Femur (tissue), 1 donor: Measurements from ENCODE around the gene ZNF460.

Source experiments
- DNase-seq: peaks from one replicate; pipeline ENCODE4 v3.0.0-alpha.2; 2017

Gene ZNF460

DNA sequence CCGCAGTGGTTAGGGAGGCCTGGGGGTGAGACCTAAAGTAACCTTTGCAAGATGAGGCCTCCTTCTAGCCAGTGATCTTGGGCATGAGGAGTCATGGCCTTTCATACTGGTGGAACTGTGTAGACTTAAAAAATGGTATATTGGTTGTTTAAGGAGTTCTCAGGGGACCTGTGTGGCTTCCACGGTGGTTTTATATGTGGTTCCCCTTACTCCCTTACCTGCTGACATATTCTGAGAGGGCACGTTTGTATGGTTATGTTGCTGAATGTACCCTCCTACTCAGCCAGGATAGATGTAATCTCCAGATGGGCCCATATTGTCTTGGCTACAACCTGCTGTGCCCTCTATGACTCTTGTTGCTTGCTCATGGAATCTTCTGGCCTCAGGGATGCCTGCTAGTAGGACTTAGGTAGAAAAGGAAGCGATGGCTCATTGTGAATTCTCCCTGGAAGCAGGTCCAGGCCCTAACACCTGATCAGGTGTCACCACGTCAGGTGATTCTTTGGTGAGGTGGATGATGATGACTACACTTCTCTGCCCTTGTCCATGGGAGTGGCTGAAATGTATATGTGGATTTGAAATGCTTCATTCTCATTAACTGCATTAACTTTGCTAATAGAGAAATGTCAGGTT lies 1.8 kb downstream of the ZNF460 start:
- DNase-seq, result no peak

DNA sequence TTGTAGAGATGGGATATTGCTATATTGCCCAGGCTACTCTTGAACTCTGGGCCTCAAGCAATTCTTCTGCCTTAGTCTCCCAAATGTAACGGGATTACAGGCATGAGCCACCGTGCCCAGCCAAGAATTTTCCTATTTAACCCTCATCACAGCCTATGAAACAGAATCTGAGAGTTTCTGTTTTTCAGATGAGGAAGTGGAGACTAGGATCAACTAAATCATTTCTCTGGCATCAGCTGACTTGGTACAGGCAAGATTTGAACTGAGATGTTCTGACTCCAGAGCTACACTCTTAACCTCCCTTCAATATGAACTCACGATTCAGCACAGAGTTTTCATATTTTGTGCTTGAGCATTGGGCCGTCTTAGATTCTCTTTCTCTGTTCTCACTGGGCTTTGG lies 8.1 kb downstream of the ZNF460 start:
- DNase-seq, result no peak

DNA sequence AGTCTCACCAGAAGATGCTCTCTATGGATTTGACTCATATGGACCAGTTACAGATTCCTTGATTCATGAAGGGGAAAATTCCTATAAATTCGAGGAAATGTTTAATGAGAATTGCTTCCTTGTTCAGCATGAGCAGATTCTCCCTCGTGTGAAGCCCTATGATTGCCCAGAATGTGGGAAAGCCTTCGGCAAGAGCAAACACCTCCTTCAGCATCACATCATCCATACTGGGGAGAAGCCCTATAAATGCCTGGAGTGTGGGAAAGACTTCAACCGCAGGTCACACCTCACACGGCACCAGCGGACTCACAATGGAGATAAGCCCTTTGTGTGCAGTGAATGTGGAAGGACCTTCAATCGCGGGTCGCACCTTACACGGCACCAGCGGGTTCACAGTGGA lies 10.7 kb downstream of the ZNF460 start:
- no peak for DNase-seq

DNA sequence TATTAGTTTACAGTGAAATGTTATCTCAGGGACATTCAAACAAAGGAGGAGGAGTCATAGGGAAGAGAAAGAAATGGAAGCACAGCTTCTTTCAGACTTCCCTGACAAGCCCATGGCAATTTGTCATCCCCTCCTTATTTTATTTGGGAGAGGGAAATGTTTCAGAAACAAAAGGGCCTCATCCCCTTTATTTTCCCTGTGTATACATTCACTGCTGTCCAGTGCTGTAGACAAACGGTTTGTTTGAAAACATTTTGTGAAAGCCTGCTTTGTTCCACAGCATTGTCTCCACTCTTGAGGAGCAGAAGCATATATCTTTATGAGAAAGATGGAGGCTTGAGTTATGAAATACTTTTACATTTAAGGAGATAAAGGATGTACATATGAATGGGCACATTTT lies 12.3 kb downstream of the ZNF460 start:
- DNase-seq, result no peak

DNA sequence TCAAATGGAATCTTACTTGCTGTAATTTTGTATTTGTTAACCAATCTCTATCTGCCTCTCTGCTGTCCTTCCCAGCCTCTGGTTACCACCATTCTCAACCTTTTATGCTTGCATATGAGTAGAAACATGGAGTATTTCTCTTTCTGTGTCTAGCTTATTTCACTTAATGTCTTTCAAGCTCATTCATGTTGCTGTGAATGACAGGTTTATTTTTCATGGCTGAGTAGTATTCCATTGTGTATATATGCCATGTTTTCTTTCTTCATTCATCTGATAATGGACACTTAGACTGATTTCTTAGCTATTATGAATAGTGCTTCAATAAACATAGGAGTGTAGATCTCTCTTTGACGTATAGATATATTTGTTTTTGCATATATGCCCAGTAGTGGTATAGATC lies 13.4 kb downstream of the ZNF460 start:
- no peak for DNase-seq

DNA sequence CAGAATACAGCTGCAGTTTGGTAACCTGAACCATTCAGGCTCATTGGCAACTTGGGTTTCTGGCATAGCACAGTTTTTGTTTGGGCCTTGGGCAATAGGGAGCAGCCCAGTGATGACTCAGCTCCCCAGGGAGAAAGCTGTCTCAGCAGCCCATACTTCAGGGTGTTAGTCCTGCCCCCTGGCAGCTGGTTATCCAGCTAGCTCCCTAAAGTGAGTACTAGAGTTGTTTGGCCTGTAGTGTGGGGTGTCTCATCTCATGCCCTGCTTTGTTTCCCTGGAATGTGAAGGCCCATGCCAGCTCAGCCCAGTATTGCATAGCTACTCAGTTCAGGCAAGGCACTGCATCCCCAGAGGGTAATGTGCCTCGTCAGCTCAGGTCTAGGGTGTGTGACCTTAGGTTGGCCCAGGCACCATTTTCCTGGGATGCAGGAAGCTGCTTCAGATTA lies 21.8 kb downstream of the ZNF460 start:
- DNase-seq, result no peak

DNA sequence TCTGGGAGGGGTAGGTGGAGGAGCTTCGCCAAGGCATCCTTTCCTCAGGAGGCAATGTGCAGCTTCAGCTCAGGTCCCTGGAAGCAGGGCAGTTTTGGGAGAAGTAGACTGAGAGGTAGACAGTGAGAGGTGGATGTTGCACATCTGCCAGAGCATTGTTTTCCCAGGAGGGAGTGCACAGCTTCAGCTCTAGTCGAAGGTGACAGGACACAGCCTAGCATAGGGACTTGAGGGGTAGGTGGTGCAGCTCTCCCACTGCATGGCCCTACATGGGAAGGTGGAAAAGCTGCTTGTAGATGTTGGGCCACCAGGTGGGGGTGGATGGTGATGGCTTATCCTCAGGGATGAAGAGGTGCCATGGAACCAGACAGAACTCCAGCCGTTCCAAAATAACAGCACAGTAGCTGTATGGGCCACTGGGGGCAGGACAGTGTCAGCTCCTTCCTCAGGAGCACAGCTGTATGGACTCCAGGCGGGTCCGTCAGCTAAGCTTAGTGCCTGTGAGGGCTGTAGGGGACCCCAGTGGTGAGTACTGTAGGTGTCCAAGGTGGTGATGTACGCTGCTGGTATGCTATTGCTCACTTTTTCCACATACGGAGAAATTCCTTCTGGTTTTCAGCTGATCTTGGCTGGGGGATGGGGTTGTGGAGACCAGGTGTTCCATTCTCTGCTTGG lies 22.6 kb downstream of the ZNF460 start:
- no peak for DNase-seq

DNA sequence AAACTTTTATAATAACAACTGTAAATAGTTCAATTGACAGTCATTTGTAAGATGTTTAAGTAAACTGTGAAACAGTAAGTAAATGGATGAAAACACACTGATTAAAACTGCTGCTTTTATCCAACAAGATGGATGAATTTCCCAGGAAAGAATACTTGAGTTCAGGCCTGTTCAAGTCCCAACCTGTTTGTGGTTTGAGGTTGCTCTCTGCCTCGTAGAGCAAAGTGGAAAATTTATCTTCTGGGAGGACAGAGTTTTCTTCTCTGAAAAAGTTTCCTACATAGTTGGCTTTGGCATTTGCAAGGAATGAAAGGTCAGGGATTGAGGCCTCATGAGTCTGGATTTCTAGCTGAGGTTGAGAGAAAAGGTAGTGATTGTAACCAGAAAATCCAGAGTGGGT lies 24.8 kb downstream of the ZNF460 start:
- no peak for DNase-seq

DNA sequence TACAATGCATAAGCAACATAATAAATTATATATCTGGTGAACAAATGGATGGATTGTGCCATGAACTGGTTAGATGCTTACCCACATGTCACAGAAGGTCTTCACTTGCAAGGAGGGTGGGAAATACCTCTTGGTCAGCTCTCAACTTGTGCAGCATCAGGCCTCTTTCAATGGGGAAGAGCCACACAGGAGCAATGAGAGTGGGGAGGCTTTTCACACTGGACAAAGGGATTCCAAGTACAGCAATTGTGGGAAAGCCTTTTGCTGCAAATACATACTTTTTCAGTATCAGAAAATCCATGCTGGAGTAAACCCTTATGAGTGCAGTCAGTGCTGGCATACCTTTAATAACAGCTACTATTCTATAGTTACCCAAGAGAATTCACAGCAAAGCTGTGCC lies 28.2 kb downstream of the ZNF460 start:
- DNase-seq, result no peak

DNA sequence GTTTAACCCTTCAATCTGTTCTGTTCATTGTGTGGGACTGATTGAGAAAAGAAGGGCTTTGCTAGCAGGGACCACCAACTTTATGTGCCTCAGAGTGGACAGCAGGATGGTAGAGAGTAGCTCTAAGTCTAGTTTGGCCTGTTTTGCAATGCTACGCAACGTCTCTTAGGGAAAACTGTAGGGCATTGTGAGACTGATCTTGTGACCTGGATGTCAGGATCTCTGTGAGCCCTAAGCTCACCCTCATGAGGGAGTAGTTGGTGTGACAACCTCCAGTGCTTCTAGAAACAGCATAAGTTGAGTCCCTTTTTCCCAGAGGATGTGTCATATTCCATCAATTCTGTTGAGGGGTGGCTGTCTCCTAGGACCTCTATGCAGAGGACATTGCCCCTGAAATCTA lies 30.5 kb downstream of the ZNF460 start:
- no peak for DNase-seq

DNA sequence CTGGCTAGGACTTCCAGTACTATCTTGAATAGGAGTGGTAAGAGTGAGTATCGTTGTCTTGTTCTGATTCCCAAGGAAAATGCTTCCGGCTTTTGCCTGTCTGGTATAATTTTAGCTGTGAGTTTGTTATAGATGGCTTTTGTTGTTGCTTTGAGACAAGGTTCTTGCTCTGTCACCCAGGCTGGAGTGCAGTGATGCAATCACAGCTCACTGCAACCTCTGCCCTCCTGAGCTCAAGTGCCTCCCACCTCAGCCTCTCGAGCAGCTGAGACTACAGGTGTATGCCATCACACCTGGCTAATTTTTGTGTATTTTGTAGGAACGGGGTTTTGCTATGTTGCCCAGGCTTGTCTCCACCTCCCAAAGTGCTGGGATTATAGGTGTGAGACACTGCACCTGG lies 33.9 kb downstream of the ZNF460 start:
- DNase-seq, result no peak

DNA sequence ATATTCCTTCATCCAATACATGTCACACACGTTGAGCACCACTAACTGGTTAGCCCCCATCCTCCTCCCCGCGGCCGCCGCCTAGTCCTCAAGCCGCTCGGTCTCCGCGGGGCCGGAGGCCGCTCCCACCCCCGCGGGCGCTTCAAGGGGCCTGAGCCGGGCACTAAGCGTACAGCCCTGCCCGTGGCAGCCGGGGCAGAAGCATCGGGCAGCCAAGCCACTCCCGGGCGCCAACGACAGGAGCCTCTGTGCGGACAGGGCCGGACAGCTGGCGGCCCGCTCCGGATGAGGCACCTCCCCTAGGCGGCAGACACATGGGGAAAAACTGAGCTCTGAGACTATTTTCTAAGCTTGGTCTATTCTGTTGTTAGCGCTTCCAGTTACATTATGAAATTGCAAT lies 37.2 kb downstream of the ZNF460 start:
- no peak for DNase-seq

DNA sequence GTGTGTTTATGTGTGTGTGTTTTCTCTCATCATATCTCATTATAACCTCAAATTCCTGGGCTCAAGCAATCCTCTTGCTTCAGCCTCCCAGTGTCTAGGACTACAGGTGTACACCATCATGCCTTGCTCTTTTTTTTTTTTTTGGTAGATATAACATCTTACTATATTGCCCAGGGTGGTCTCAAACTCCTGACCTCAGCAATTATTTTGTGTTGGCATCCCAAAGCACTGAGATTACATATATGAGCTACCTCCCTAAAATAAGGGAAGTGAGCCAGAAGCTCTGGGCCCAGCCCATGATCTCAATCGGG lies 39.5 kb downstream of the ZNF460 start:
- DNase-seq, result no peak

DNA sequence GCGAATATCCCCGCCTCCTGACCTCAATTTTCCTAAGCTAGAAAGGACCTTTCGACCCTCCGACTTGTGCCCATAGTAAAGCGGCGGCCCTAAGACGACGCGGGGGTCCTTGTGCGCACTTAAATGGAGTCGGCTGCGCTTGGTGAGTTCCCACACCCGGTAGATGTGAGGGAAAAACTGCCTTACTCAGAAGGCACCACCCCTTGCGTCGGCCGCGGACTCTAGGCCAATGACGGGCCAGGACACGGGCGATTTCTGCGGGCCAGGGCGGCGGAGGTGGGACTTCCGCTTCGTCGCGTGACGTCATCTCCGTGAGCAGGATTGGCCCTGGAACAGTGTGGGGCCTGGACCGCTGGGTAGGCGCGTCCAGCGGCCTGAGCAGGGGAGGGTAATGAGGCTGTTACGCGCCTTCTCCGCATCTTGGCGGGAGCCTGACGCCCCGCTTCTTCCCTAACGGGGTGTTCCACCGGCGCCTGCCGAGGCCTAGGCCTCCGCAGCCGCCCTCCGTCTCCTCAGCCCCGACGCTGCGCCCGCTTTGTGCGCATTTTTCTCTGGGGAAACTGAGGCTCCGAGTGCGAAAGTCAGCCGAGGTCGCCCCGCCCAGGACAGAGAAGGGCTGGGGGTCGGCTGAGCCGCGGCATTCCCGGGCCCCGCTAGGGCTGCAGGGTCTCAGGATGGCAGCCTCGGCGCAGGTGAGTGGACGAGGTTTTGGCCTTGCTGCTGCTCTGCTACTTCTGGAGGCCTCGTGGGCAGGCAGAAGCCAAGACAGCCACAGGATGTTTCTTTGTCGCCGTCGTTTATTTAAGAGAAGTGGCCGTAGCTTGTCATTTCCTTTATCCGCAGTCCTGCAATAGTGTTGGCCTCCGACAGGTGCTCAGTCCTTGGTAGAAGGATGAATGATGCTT lies 40.1 kb downstream of the ZNF460 start, which contains the start of gene ZNF543:
Gene ZNF543, plus strand, starts transcription at position 293 of the 905 bp plus-strand sequence. Its CDS starts 382 bp downstream, at position 675.
- peak; percentile 98 for DNase-seq

DNA sequence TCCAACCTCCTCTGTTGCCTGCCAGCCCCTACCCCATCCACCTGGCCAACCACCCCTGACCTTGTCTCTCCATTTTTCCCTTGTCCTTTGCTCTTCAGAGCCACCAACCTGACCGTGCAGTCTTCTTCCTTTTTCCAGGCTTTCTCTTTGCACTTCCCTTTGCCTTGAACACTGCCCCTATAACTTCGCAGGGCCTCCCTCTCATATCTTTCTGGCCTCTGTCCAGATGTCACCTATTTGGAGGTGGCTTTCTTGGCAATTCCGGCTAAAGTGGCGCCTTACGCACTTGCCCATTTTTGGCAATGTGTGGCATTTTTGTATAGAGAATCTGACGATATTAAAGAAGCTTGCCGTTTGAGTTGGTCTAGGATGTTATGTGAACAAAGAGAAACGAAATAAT lies 40.8 kb downstream of the ZNF460 start:
- DNase-seq, result no peak

DNA sequence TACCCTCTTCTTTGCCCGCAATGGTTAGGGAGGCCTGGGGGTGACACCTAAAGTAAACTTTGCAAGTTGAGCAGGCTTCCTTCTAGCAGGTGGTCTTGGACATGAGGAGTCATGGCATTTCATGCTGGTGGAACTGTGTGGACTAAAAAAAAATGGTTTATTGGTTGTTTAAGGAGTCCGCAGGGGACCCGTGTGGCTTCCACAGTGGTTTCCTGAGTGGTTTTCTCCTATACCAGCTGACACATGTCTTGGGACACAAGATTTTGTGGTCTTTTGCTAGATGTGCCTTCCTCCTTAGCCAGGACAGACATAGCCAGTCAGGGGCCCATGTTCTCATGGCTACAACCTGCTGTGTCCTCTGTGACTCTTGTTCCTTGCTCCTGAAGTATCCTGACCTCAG lies 41.5 kb downstream of the ZNF460 start:
- DNase-seq, result no peak

DNA sequence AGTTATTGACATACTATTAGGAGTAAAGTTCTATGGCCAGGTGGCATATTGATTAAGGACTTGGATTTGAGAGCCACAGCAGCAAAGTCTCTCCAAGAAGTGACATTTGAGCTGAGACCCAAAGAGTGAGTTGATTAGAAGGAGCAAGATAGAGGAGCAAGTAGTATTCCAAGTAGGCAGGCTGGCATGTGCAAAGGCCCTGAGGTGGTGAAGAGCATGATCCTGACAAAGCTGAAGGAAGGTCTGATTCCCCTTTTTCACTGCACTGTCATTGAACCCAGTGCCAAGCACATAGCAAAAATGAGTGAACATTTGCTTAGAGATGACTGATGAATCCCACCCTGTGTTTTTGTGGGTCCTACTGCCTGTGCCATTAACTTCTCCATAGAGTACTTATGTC lies 44.7 kb downstream of the ZNF460 start:
- no peak for DNase-seq

DNA sequence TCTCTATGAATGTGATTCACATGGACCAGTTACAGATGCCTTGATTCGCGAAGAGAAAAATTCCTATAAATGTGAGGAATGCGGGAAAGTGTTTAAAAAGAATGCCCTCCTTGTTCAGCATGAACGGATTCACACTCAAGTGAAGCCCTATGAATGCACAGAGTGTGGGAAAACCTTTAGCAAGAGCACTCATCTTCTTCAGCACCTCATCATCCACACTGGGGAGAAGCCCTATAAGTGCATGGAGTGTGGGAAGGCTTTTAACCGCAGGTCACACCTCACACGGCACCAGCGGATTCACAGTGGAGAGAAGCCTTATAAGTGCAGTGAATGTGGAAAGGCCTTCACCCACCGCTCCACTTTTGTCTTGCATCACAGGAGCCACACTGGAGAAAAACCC lies 47.7 kb downstream of the ZNF460 start:
- DNase-seq, result no peak

DNA sequence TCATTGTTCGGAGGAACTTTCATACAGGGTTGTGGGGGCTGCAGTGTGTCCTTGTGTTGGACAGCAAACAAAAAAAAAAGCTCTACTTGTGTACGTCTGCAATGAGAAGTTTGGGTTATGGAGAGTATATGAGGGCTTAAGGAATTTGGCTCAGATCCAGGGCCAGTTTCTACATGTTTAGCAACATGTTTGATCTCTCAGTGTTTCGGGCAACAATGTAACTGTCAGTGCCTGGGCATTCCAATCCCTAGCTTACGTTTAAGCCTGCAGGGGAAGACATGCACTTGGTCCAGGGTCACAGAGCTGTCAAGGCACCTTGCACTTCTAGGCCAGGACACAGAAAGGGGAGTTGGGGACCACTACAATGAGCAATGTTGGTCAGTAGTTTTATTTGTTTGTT lies 53.9 kb downstream of the ZNF460 start:
- DNase-seq, result no peak

DNA sequence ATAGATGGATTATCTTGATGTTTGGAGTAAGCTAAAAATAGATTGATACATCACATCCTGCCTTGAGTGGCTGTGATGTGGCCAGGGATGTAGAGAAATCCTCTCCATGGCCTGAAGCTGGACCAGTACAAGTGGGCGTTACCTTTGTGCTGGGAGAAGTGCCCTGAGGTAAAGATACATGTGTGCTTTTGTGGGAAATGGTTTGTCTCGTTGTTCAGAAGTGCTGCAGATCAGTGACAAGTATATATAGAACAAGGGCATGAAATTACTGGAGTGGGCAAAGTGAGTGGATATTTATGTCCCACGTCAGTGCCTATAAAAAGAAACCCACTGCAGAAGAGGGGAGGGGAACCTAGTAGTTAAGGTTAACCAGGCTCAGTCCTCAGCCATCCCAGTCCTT lies 58.6 kb downstream of the ZNF460 start:
- DNase-seq, result peak; percentile 49

DNA sequence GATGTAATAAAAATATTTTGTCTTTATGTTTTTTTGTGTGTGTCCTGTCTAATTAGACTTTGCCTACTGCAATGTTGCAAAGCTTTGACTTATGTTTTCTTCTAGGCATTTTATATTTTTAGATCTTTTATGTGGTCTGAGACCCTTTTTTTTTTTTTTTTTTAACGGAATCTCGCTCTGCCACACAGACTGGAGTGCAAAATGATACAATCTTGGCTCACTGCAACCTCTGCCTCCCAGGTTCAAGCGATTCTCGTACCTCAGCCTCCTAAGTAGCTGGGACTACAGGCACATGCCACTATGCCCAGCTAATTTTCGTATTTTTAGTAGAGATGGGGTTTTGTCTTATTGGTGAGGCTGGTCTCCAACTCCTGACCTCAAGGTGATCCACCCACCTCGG lies 62.3 kb downstream of the ZNF460 start:
- no peak for DNase-seq
